ENCODE data around the gene PPP1R37.

GRCh38 chr19:45160870-45161737 lies 68.1 kb downstream of the PPP1R37 start, which contains the start of gene NKPD1:
- TF ChIP-seq CTCF (conservative IDR thresholded peaks at IDR 0.05 in 1 of 2, IDR thresholded peaks at IDR 0.05 in 1 of 2; ENCODE audit: low read depth in 1 of 2, low read length in 2 of 2) = no peak
- no peak for TF ChIP-seq EZH2 (IDR thresholded peaks at IDR 0.05; ENCODE audit: low read length, missing control alignments)

Measured in fibroblast of lung (primary cell).